ENCODE data around the gene COMTD1.
"Not testable (repeated sequence)": the region's sequence is repeated elsewhere in the genome, so short reads cannot be mapped to it uniquely, and the experiment has no call there.

The COMTD1 gene

DNA sequence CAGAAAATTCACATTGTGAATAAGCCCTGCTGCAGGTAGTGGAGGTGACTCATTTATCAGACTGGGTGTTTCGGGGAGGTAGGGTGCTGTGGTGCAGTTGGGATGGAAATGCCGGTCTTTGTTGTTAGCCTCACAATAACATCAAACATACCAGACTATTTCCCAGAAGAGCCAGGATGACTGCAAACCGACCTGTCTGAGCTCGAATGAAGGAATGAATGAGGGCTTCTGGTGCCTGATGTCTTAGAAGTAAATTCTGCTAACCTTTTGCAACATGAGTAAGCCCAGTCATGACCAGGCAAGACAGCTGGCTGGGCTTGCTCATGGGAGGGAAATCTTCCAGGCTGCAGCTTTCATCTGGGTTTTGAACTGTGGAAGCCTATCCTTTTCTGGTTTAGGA, 27.6 kb downstream of the COMTD1 start:
- Histone ChIP-seq H2AFZ (no peak overlapping the region), H3K4me1 (peaks cover 10% of the 10 kb centered on the region)
- TF ChIP-seq, protein P1, sequence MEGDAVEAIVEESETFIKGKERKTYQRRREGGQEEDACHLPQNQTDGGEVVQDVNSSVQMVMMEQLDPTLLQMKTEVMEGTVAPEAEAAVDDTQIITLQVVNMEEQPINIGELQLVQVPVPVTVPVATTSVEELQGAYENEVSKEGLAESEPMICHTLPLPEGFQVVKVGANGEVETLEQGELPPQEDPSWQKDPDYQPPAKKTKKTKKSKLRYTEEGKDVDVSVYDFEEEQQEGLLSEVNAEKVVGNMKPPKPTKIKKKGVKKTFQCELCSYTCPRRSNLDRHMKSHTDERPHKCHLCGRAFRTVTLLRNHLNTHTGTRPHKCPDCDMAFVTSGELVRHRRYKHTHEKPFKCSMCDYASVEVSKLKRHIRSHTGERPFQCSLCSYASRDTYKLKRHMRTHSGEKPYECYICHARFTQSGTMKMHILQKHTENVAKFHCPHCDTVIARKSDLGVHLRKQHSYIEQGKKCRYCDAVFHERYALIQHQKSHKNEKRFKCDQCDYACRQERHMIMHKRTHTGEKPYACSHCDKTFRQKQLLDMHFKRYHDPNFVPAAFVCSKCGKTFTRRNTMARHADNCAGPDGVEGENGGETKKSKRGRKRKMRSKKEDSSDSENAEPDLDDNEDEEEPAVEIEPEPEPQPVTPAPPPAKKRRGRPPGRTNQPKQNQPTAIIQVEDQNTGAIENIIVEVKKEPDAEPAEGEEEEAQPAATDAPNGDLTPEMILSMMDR (IDR thresholded peaks at IDR 0.05), result no peak

DNA sequence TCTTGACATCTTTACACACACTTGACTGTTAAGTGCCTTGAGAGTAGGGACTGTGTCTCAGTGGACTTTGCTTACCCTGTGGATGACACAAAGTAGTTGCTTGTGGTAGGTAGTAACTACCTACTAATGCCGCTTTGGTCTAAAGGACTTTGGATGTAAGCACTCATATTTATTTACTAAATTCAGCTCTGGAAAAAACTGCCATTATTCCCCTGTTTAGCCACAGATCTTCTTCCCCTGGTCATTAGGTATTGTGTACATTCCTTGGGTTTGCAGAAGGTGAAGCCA, 28.0 kb downstream of the COMTD1 start:
- Histone ChIP-seq H3K4me2 (ENCODE audit: low read length) (no peak overlapping the region), H3K9ac (no peak overlapping the region), H3K79me2 (peaks cover 19% of the 10 kb centered on the region), H2AFZ (no peak overlapping the region), H3K27ac (no peak overlapping the region), H3K36me3 (ENCODE audit: control insufficient read depth, insufficient read depth, low read length) (no peaks in the 10 kb centered on the region), H3K4me1 (peaks cover 10% of the 10 kb centered on the region), H3K27me3 (ENCODE audit: control insufficient read depth, insufficient read depth, low read length) (no peaks in the 10 kb centered on the region), H3K4me3 (ENCODE audit: low read depth, low read length) (no peak overlapping the region), H3K9me3 (ENCODE audit: control insufficient read depth, low read length) (no peaks in the 10 kb centered on the region)
- TF ChIP-seq, protein P1 (IDR thresholded peaks at IDR 0.05), result no peak

More for the DNA sequence above, 27.6 kb downstream of the COMTD1 start:
- Histone ChIP-seq H3K4me3 (ENCODE audit: low read depth, low read length) (no peak overlapping the region), H3K27me3 (ENCODE audit: control insufficient read depth, insufficient read depth, low read length) (no peaks in the 10 kb centered on the region), H3K9me3 (ENCODE audit: control insufficient read depth, low read length) (no peaks in the 10 kb centered on the region), H3K79me2 (peaks cover 22% of the 10 kb centered on the region), H3K27ac (no peak overlapping the region), H3K4me2 (ENCODE audit: low read length) (no peak overlapping the region), H3K36me3 (ENCODE audit: control insufficient read depth, insufficient read depth, low read length) (no peaks in the 10 kb centered on the region), H3K9ac (no peak overlapping the region)

DNA sequence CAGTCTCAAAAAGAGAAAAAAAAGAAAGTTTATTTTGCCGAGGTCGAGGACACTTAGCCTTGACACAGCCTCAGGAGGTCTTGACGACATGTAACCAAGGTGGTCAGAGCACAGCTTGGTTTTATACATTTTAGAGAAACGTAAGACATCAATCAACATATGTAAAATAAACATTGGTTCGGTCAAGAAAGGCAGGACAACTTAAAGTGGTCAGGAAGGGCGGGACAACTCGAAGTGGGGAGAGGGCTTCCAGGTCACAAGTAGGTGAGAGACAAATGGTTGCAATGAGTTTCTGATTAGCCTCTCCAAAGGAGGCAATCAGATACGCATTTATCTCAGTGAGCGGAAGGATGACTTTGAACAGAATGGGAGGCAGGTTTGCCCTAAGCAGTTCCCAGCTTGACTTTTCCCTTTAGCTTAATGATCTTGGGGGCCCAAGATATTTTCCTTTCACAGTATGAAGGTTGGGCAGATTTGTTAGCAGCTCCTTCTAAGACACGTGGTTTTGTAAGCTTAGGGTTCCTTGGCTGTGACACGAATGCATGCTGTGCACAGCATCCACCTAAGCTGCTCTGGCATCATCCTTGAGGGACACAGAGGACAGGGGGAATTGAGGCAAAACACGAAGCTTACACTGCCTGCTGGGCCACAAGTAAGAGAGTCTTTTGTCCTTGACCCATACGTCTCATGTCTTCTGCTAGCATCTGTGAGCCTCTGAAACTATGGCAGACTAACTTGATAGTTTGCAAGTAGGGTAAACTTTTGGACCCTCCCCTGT, 28.5 kb downstream of the COMTD1 start:
- no peak overlapping the region for H3K4me2 ChIP-seq (ENCODE audit: low read length)
- no peak overlapping the region for H3K4me3 ChIP-seq (ENCODE audit: low read depth, low read length)
- H3K79me2 ChIP-seq, result peaks cover 17% of the 10 kb centered on the region
- peaks cover 10% of the 10 kb centered on the region for H3K4me1 ChIP-seq
- no peaks in the 10 kb centered on the region for H3K9me3 ChIP-seq (ENCODE audit: control insufficient read depth, low read length)
- no peak overlapping the region for H3K9ac ChIP-seq
- no peaks in the 10 kb centered on the region for H3K36me3 ChIP-seq (ENCODE audit: control insufficient read depth, insufficient read depth, low read length)
- no peak overlapping the region for H2AFZ ChIP-seq
- no peaks in the 10 kb centered on the region for H3K27me3 ChIP-seq (ENCODE audit: control insufficient read depth, insufficient read depth, low read length)
- TF ChIP-seq, protein P1 (IDR thresholded peaks at IDR 0.05), result no peak
- no peak overlapping the region for H3K27ac ChIP-seq

DNA sequence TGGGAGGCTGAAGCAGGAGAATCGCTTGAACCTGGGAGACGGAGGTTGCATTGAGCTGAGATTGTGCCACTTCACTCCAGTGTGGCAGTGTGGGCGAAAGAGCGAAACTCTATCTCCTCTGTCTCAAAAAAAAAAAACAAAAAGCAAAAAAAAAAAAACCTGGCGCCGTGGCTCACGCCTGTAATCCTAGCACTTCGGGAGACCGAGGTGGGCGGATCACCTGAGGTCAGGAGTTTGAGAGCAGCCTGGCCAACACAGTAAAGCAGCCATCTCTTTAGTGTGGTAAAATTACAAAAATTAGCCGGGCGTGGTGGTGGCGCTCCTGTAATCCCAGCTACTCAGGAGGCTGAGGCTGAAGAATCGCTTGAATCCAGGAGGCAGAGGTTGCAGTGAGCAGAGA, 29.1 kb downstream of the COMTD1 start:
- H3K4me1 ChIP-seq; H3K9ac ChIP-seq; H3K9me3 ChIP-seq (ENCODE audit: control insufficient read depth, low read length); H2AFZ ChIP-seq; H3K4me3 ChIP-seq (ENCODE audit: low read depth, low read length); H3K27ac ChIP-seq; H3K27me3 ChIP-seq (ENCODE audit: control insufficient read depth, insufficient read depth, low read length); H3K36me3 ChIP-seq (ENCODE audit: control insufficient read depth, insufficient read depth, low read length); H3K4me2 ChIP-seq (ENCODE audit: low read length): not testable (repeated sequence)
- H3K79me2 ChIP-seq, result peaks cover 10% of the 10 kb centered on the region

DNA sequence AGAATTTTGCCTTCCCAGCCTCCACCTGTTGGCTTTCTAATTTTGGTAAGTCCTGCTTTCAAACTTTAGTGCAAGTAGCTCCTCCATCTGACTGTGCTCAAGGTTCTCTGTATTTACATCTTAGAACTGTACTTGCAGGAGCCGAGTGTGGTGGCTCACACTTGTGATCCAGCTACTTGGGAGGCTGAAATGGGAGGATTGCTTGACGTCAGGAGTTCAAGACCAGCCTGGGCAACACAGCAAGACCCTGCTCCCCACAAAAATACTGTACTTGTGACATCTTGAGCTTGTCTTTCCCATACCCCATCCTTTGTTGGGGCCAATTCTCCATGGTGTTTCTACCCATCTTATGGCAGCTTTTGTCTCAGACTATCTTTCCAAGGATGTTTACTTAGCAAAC, 29.8 kb downstream of the COMTD1 start:
- no peak overlapping the region for H3K4me3 ChIP-seq (ENCODE audit: low read depth, low read length)
- no peaks in the 10 kb centered on the region for H3K9me3 ChIP-seq (ENCODE audit: control insufficient read depth, low read length)
- H3K79me2 ChIP-seq, result peaks cover 3% of the 10 kb centered on the region
- H3K36me3 ChIP-seq (ENCODE audit: control insufficient read depth, insufficient read depth, low read length), result no peaks in the 10 kb centered on the region
- H3K4me2 ChIP-seq (ENCODE audit: low read length), result no peak overlapping the region
- H3K27me3 ChIP-seq (ENCODE audit: control insufficient read depth, insufficient read depth, low read length), result no peaks in the 10 kb centered on the region
- no peak overlapping the region for H2AFZ ChIP-seq
- peaks cover 3% of the 10 kb centered on the region for H3K4me1 ChIP-seq
- H3K9ac ChIP-seq, result no peak overlapping the region
- TF ChIP-seq, protein P1 (IDR thresholded peaks at IDR 0.05), result no peak
- no peak overlapping the region for H3K27ac ChIP-seq

Measured in parathyroid adenoma (tissue), 2 donors.